HUDEP-2 (cell line): Measurements from ENCODE around the gene PLXDC2.

Source experiments
- DNase-seq, 76 experiments: peaks; one replicate each; lab custom pipeline; 2025; ENCODE audit not compliant: unreplicated experiment in 76 of 76; lab: John Stamatoyannopoulos, UW

PLXDC2 gene

GRCh38 chr10:19932806-19933371 lies 116.7 kb downstream of the PLXDC2 start:
- DNase-seq, result no peak

- no peak for DNase-seq
Observed at GRCh38 chr10:19933772-19934171, 117.5 kb downstream of the PLXDC2 start.

- no peak for DNase-seq
Observed at GRCh38 chr10:19935176-19935575, 118.9 kb downstream of the PLXDC2 start.

GRCh38 chr10:19936289-19936688 lies 120.1 kb downstream of the PLXDC2 start:
- no peak for DNase-seq

- DNase-seq, result no peak
Observed at GRCh38 chr10:19937989-19938388, 121.8 kb downstream of the PLXDC2 start.

- DNase-seq, result no peak
Observed at GRCh38 chr10:19941206-19941880, 125.1 kb downstream of the PLXDC2 start.

GRCh38 chr10:19944911-19945663 lies 128.9 kb downstream of the PLXDC2 start:
- DNase-seq, result no peak

GRCh38 chr10:19946245-19946644 lies 130.0 kb downstream of the PLXDC2 start:
- DNase-seq, result no peak

- no peak for DNase-seq
Observed at GRCh38 chr10:19946791-19947190, 130.6 kb downstream of the PLXDC2 start.

- no peak for DNase-seq
Observed at GRCh38 chr10:19947215-19947614, 131.0 kb downstream of the PLXDC2 start.

- DNase-seq, result no peak
Observed at GRCh38 chr10:19947656-19948055, 131.4 kb downstream of the PLXDC2 start.

GRCh38 chr10:19952224-19953010 lies 136.2 kb downstream of the PLXDC2 start:
- no peak for DNase-seq

- DNase-seq, result no peak
Observed at GRCh38 chr10:19954601-19955000, 138.4 kb downstream of the PLXDC2 start.

- DNase-seq, result no peak
Observed at GRCh38 chr10:19956516-19957032, 140.3 kb downstream of the PLXDC2 start.

GRCh38 chr10:19958787-19959186 lies 142.6 kb downstream of the PLXDC2 start:
- DNase-seq, result no peak

GRCh38 chr10:19961076-19962053 lies 145.1 kb downstream of the PLXDC2 start:
- DNase-seq, result no peak

- no peak for DNase-seq
Observed at GRCh38 chr10:19964625-19965024, 148.4 kb downstream of the PLXDC2 start.

GRCh38 chr10:19966751-19967150 lies 150.5 kb downstream of the PLXDC2 start:
- DNase-seq, result no peak

GRCh38 chr10:19967981-19968380 lies 151.7 kb downstream of the PLXDC2 start:
- DNase-seq, result no peak

GRCh38 chr10:19968745-19969144 lies 152.5 kb downstream of the PLXDC2 start:
- no peak for DNase-seq
